Measurements from ENCODE around the gene GCAT. TPM values are rescaled to one million over a fixed set of nuclear protein-coding genes. Genes with fewer than 3 reads are reported as not detected.

GCAT gene
- polyA plus RNA-seq, 1 donor from 2014 or later = 13.0 TPM

DNA sequence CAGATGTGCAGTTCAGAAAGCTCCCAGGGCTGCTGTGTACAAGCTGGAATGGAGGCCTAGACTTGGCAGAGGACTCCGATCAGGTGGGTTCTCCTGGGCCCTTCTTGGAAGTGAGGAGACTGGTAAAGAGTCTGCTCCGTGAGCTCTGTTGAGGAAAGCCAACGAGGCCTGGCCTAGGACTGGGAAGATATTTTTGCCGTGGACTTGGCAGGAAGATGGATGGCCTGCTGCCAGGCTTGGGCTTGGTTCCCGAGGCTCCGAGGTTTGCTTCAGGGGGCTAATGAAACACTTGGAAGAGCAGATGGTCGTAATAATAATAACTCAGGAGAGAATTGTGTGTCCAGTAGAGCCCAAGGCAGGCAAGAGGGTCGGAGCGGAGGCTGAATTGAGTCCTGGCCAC is 19.3 kb downstream of the GCAT start:
- H3K79me2 ChIP-seq (replicated peaks; ENCODE audit: insufficient read depth, low read length) = no peaks in the 10 kb centered on the region
- H3K27ac ChIP-seq (ENCODE audit: low read length) = no peak overlapping the region
- no peaks in the 10 kb centered on the region for H3K9me2 ChIP-seq (ENCODE audit: insufficient read depth, low read length)
- no peaks in the 10 kb centered on the region for H4K20me1 ChIP-seq (ENCODE audit: insufficient read depth)
- no peaks in the 10 kb centered on the region for H3F3A ChIP-seq (ENCODE audit: insufficient read depth, low read length, poor library complexity, severe bottlenecking)
- peaks cover 30% of the 10 kb centered on the region for H3K27me3 ChIP-seq (ENCODE audit: insufficient read depth, low read depth, low read length)
- no peak overlapping the region for H3K4me2 ChIP-seq (ENCODE audit: low read length)
- H3K9me3 ChIP-seq (ENCODE audit: low read length) = no peaks in the 10 kb centered on the region
- TF ChIP-seq RAD21 (conservative IDR thresholded peaks at IDR 0.05) (no peak), SMC3 (conservative IDR thresholded peaks at IDR 0.05; ENCODE audit: poor library complexity) (no peak), EZH2 (IDR thresholded peaks at IDR 0.05; ENCODE audit: borderline replicate concordance, insufficient read depth, low read length, poor library complexity, severe bottlenecking) (no peak), TAF1 (IDR thresholded peaks at IDR 0.05; ENCODE audit: low read depth) (no peak), POLR2AphosphoS5 (IDR thresholded peaks at IDR 0.05) (no peak), EP300 (conservative IDR thresholded peaks at IDR 0.05; ENCODE audit: poor library complexity, severe bottlenecking) (no peak)
- TF ChIP-seq, protein P1, sequence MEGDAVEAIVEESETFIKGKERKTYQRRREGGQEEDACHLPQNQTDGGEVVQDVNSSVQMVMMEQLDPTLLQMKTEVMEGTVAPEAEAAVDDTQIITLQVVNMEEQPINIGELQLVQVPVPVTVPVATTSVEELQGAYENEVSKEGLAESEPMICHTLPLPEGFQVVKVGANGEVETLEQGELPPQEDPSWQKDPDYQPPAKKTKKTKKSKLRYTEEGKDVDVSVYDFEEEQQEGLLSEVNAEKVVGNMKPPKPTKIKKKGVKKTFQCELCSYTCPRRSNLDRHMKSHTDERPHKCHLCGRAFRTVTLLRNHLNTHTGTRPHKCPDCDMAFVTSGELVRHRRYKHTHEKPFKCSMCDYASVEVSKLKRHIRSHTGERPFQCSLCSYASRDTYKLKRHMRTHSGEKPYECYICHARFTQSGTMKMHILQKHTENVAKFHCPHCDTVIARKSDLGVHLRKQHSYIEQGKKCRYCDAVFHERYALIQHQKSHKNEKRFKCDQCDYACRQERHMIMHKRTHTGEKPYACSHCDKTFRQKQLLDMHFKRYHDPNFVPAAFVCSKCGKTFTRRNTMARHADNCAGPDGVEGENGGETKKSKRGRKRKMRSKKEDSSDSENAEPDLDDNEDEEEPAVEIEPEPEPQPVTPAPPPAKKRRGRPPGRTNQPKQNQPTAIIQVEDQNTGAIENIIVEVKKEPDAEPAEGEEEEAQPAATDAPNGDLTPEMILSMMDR (IDR thresholded peaks at IDR 0.05; ENCODE audit: poor library complexity, severe bottlenecking) = no peak
- TF ChIP-seq, protein P2, sequence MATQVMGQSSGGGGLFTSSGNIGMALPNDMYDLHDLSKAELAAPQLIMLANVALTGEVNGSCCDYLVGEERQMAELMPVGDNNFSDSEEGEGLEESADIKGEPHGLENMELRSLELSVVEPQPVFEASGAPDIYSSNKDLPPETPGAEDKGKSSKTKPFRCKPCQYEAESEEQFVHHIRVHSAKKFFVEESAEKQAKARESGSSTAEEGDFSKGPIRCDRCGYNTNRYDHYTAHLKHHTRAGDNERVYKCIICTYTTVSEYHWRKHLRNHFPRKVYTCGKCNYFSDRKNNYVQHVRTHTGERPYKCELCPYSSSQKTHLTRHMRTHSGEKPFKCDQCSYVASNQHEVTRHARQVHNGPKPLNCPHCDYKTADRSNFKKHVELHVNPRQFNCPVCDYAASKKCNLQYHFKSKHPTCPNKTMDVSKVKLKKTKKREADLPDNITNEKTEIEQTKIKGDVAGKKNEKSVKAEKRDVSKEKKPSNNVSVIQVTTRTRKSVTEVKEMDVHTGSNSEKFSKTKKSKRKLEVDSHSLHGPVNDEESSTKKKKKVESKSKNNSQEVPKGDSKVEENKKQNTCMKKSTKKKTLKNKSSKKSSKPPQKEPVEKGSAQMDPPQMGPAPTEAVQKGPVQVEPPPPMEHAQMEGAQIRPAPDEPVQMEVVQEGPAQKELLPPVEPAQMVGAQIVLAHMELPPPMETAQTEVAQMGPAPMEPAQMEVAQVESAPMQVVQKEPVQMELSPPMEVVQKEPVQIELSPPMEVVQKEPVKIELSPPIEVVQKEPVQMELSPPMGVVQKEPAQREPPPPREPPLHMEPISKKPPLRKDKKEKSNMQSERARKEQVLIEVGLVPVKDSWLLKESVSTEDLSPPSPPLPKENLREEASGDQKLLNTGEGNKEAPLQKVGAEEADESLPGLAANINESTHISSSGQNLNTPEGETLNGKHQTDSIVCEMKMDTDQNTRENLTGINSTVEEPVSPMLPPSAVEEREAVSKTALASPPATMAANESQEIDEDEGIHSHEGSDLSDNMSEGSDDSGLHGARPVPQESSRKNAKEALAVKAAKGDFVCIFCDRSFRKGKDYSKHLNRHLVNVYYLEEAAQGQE (IDR thresholded peaks at IDR 0.05; ENCODE audit: borderline replicate concordance) = no peak
- H2AFZ ChIP-seq (ENCODE audit: low read depth, low read length) = no peak overlapping the region
- H3K36me3 ChIP-seq (ENCODE audit: insufficient read depth, low read length) = no peaks in the 10 kb centered on the region
- H3K9ac ChIP-seq (ENCODE audit: low read length) = no peak overlapping the region
- no peak overlapping the region for H3K4me3 ChIP-seq (ENCODE audit: low read length)

DNA sequence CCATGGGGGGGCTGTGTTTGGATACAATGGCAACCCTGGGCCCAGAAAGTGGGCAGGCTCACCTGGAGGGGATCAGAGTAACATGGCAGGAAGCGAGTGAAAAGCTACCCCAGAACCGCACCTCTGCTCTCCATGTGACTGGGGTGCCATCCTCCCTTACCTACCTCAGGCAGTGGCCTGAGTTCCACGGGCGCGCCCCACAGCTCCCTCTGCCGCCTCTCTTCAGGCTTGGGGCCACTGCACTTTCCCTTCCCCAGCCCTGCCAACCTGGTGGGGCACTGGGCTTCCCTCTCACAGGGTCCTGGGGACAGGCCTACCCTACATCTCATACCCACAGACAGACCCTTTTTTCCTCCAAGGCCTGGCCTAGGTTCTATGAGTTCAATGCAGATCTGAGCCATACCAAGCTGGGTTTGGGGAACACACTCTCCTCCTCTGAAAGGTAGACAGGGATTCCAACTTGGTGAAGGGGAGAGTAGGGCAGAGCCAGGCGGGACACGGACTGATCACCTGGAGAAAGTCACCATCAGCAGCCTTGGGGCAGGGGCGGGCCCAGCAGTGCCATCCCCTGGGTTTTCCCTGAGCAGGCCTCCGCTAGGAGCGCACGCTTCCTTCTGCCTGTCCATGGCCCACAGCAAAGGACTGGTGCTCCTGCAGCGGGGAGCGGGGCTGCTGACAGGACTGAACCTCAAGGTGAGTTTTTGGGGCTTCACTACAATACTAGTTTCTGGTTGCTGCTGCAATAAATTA is 22.5 kb downstream of the GCAT start:
- no peak overlapping the region for H3K4me2 ChIP-seq (ENCODE audit: low read length)
- no peak overlapping the region for H3K27ac ChIP-seq (ENCODE audit: low read length)
- H3K9me3 ChIP-seq (ENCODE audit: low read length) = no peaks in the 10 kb centered on the region
- H3K27me3 ChIP-seq (ENCODE audit: insufficient read depth, low read depth, low read length) = peaks cover 5% of the 10 kb centered on the region
- TF ChIP-seq POLR2AphosphoS5 (IDR thresholded peaks at IDR 0.05) (no peak), RAD21 (conservative IDR thresholded peaks at IDR 0.05) (no peak), SMC3 (conservative IDR thresholded peaks at IDR 0.05; ENCODE audit: poor library complexity) (no peak), EP300 (conservative IDR thresholded peaks at IDR 0.05; ENCODE audit: poor library complexity, severe bottlenecking) (no peak), TAF1 (IDR thresholded peaks at IDR 0.05; ENCODE audit: low read depth) (no peak), EZH2 (IDR thresholded peaks at IDR 0.05; ENCODE audit: borderline replicate concordance, insufficient read depth, low read length, poor library complexity, severe bottlenecking) (no peak), MXI1 (conservative IDR thresholded peaks at IDR 0.05; ENCODE audit: poor library complexity, severe bottlenecking) (no peak)
- TF ChIP-seq, protein P1 (IDR thresholded peaks at IDR 0.05; ENCODE audit: poor library complexity, severe bottlenecking) = no peak
- TF ChIP-seq, protein P2 (IDR thresholded peaks at IDR 0.05; ENCODE audit: borderline replicate concordance) = no peak
- H3F3A ChIP-seq (ENCODE audit: insufficient read depth, low read length, poor library complexity, severe bottlenecking) = no peaks in the 10 kb centered on the region
- H3K9me2 ChIP-seq (ENCODE audit: insufficient read depth, low read length) = no peaks in the 10 kb centered on the region
- no peak overlapping the region for H3K9ac ChIP-seq (ENCODE audit: low read length)
- no peak overlapping the region for H2AFZ ChIP-seq (ENCODE audit: low read depth, low read length)
- H3K4me3 ChIP-seq (ENCODE audit: low read length) = no peak overlapping the region
- no peaks in the 10 kb centered on the region for H3K79me2 ChIP-seq (replicated peaks; ENCODE audit: insufficient read depth, low read length)
- no peaks in the 10 kb centered on the region for H4K20me1 ChIP-seq (ENCODE audit: insufficient read depth)
- peaks cover 6% of the 10 kb centered on the region for H3K36me3 ChIP-seq (ENCODE audit: insufficient read depth, low read length)

Data from neural cell (in vitro differentiated cells).